Esophagus muscularis mucosa (tissue), 4 donors: ENCODE results near the gene PHACTR4. TPM values are rescaled to one million over a fixed set of nuclear protein-coding genes. Genes with fewer than 3 reads are reported as not detected.
"Not testable (repeated sequence)": the region's sequence is repeated elsewhere in the genome, so short reads cannot be mapped to it uniquely, and the experiment has no call there.

ENCODE experiments used
- DNase-seq: peaks from one replicate; pipeline ENCODE4 v3.0.0-alpha.2; 2017; ENCODE audit errors: extremely low spot score
- H3K27ac ChIP-seq, 4 donors: fragments of 200-600 bp; sonication (generic); replicated peaks in 1 of 4; 1 replicate in 3 of 4; 2 replicates in 1 of 4; pipeline ENCODE4 v1.5.1; 2016 to 2019; ENCODE audit warnings: mild to moderate bottlenecking in 1 of 4
- H3K27me3 ChIP-seq, 4 donors: fragments of 200-600 bp; sonication (generic); one replicate each; pipeline versions ENCODE4 v1.5.1 to v1.6.0; 2016 to 2019
- H3K36me3 ChIP-seq, 4 donors: fragments of 200-600 bp; sonication (generic); one replicate each; pipeline ENCODE4 v1.5.1; 2016 to 2019
- H3K4me1 ChIP-seq, 4 donors: fragments of 200-600 bp; sonication (generic); one replicate each; pipeline ENCODE4 v1.5.1; 2016 to 2019
- H3K4me3 ChIP-seq, 4 donors: fragments of 200-600 bp; sonication (generic); 1 replicate in 2 of 4; 2 replicates in 2 of 4; pipeline ENCODE4 v1.5.1; 2016 to 2019; ENCODE audit warnings: mild to moderate bottlenecking in 4 of 4, moderate library complexity in 1 of 4
- H3K9me3 ChIP-seq, 4 donors: fragments of 200-600 bp; sonication (generic); 1 replicate in 3 of 4; 2 replicates in 1 of 4; pipeline ENCODE4 v1.5.1; 2016 to 2019
- CTCF ChIP-seq, 3 experiments: fragments of 200-600 bp in 2 of 3; fragments of 450-650 bp in 1 of 3; sonication (generic) in 2 of 3; IDR thresholded peaks; one replicate each; pipeline ENCODE4 v1.5.1; 2017 to 2019; ENCODE audit warnings: antibody characterized with exemption in 3 of 3, mild to moderate bottlenecking in 2 of 3, moderate library complexity in 1 of 3
- EP300 ChIP-seq: sonication (generic); formaldehyde crosslinking; IDR thresholded peaks from one replicate; pipeline ENCODE4 v1.6.1; 2017; ENCODE audit warnings: antibody characterized with exemption
- POLR2A ChIP-seq: fragments of 450-650 bp; IDR thresholded peaks from one replicate; pipeline ENCODE4 v1.6.1; 2017; ENCODE audit warnings: antibody characterized with exemption, moderate library complexity, mild to moderate bottlenecking, low read depth
- POLR2AphosphoS5 ChIP-seq, 2 donors: sonication (generic); formaldehyde crosslinking; IDR thresholded peaks; one replicate each; pipeline ENCODE4 v1.6.1; 2017; ENCODE audit warnings: antibody characterized with exemption in 2 of 2
- WGBS: methylation state at CpG from one replicate; pipeline ENCODE4 v1.1.5; 2018; 5-methylcytosine and 5-hydroxymethylcytosine counted together
- intact Hi-C: fragments of 100-400 bp; cut with DNase I; formaldehyde crosslinking; loops from one replicate; pipeline ENCODE4 v1.15.1; 2023
- total RNA-seq, 4 donors: library from RNA; depleted of rRNA; stranded (reverse); fragments of >200 nt; gene quantifications; one replicate each; pipeline versions ENCODE4 v1.1.0 to v1.2.1, GENCODE V29; 2016

Gene PHACTR4
- total RNA-seq, 4 donors from 2014 or later, result 21.0 to 32.4 (median 27.7) TPM

GRCh38 chr1:28354121-28354520 lies 15.4 kb upstream of the PHACTR4 start:
- no peak for DNase-seq
- Histone ChIP-seq H3K4me1 (no peaks in the 10 kb centered on the region), H3K27me3 (no peaks in the 10 kb centered on the region), H3K27ac (no peak overlapping the region), H3K9me3 (no peaks in the 10 kb centered on the region), H3K36me3 (no peaks in the 10 kb centered on the region), H3K4me3 (no peak overlapping the region)
- 66% methylated on average over 3 of the region's 3 CpGs for WGBS
- TF ChIP-seq CTCF (IDR thresholded peaks at IDR 0.05), result no peak
- TF ChIP-seq POLR2AphosphoS5 (IDR thresholded peaks at IDR 0.05), result no peak
- intact Hi-C loops, result loop anchor here (10.0 kb wide), 1 partner anchor 251 kb away; no protein-coding TSS in a partner anchor

- 79% methylated on average over 3 of the region's 3 CpGs for WGBS
- no peaks in the 10 kb centered on the region for H3K36me3 ChIP-seq
- no peak for DNase-seq
- H3K4me3 ChIP-seq, result no peak overlapping the region
- H3K4me1 ChIP-seq, result no peaks in the 10 kb centered on the region
- no peak for TF ChIP-seq POLR2AphosphoS5 (IDR thresholded peaks at IDR 0.05)
- H3K27me3 ChIP-seq, result no peaks in the 10 kb centered on the region
- H3K9me3 ChIP-seq, result no peaks in the 10 kb centered on the region
- H3K27ac ChIP-seq, result no peak overlapping the region
- intact Hi-C loops, result loop anchor here (10.0 kb wide), 1 partner anchor 246 kb away; no protein-coding TSS in a partner anchor
These were observed 10.8 kb upstream of the PHACTR4 start for GRCh38 chr1:28358716-28359115.

- Histone ChIP-seq H3K36me3 (no peaks in the 10 kb centered on the region), H3K4me3 (no peak overlapping the region), H3K9me3 (no peaks in the 10 kb centered on the region), H3K4me1 (no peaks in the 10 kb centered on the region), H3K27me3 (no peaks in the 10 kb centered on the region), H3K27ac (no peak overlapping the region)
- TF ChIP-seq EP300, result no peak
- peak; percentile 57 to 70 (median 59) for TF ChIP-seq CTCF (IDR thresholded peaks at IDR 0.05)
- 34% methylated on average over 7 of the region's 7 CpGs for WGBS
- peak; percentile 93 for DNase-seq
- intact Hi-C loops, result loop anchor here (10.0 kb wide), 1 partner anchor 245 kb away; no protein-coding TSS in a partner anchor
These were observed 9.8 kb upstream of the PHACTR4 start for GRCh38 chr1:28359592-28360239.

- H3K36me3 ChIP-seq, result no peaks in the 10 kb centered on the region
- no peak overlapping the region for H3K4me3 ChIP-seq
- intact Hi-C loops, result no loop called here
- no peak for TF ChIP-seq POLR2AphosphoS5 (IDR thresholded peaks at IDR 0.05)
- no peak for TF ChIP-seq POLR2A
- no peak for TF ChIP-seq EP300
- no peak for DNase-seq
- H3K27ac ChIP-seq, result no peak overlapping the region
- H3K4me1 ChIP-seq, result peaks cover 0 to 6% (median 4%) of the 10 kb centered on the region in 4 donors
- no peaks in the 10 kb centered on the region for H3K27me3 ChIP-seq
- H3K9me3 ChIP-seq, result no peaks in the 10 kb centered on the region
- 66% methylated on average over 4 of the region's 4 CpGs for WGBS
These were observed 4.7 kb upstream of the PHACTR4 start for GRCh38 chr1:28364888-28365287.

GRCh38 chr1:28365864-28366263 lies 3.7 kb upstream of the PHACTR4 start:
- Histone ChIP-seq H3K9me3 (no peaks in the 10 kb centered on the region), H3K27me3 (no peaks in the 10 kb centered on the region)

GRCh38 chr1:28368608-28369007 lies 932 bp upstream of the PHACTR4 start:
- not testable (repeated sequence) for DNase-seq, H3K4me3 ChIP-seq, H3K36me3 ChIP-seq, H3K9me3 ChIP-seq, H3K27ac ChIP-seq, H3K27me3 ChIP-seq
- intact Hi-C loops, result loop anchor here (2.0 kb wide), 1 partner anchor 110 kb away; the partner anchor contains the start of gene SESN2
- 95% methylated on average over 15 of the region's 15 CpGs for WGBS
- H3K4me1 ChIP-seq, result peaks cover 10 to 42% (median 31%) of the 10 kb centered on the region in 4 donors

More at GRCh38 chr1:28365864-28366263, 3.7 kb upstream of the PHACTR4 start:
- TF ChIP-seq EP300 (no peak), CTCF (IDR thresholded peaks at IDR 0.05) (no peak), POLR2AphosphoS5 (IDR thresholded peaks at IDR 0.05) (no peak), POLR2A (no peak)
- H3K36me3 ChIP-seq, result no peaks in the 10 kb centered on the region
- no peak overlapping the region for H3K4me3 ChIP-seq
- H3K27ac ChIP-seq, result no peak overlapping the region
- no peak for DNase-seq
- intact Hi-C loops, result no loop called here
- WGBS, result 87% methylated on average over 7 of the region's 7 CpGs
- H3K4me1 ChIP-seq, result peaks cover 5 to 14% (median 10%) of the 10 kb centered on the region in 4 donors
